ENCODE results near the gene NGLY1.
A peak's percentile ranks its signal among the peaks of the same experiment; 100 is the strongest.

Gene NGLY1

GRCh38 chr3:25812644-25813043 is 29.4 kb upstream of the NGLY1 start:
- Histone ChIP-seq H3K36me3 (ENCODE audit: insufficient read depth, low read length) (no peaks in the 10 kb centered on the region), H3K27me3 (ENCODE audit: insufficient read depth, low read length) (no peaks in the 10 kb centered on the region), H3K4me3 (ENCODE audit: low read length) (no peak overlapping the region), H3K9me3 (ENCODE audit: low read length) (no peaks in the 10 kb centered on the region), H3K4me1 (ENCODE audit: insufficient read depth, low read length) (no peaks in the 10 kb centered on the region), H2AFZ (ENCODE audit: low read depth, low read length) (no peak overlapping the region)

GRCh38 chr3:25804676-25805075 is 21.4 kb upstream of the NGLY1 start:
- Histone ChIP-seq H3K4me3 (ENCODE audit: low read length) (no peak overlapping the region), H3K27me3 (ENCODE audit: insufficient read depth, low read length) (no peaks in the 10 kb centered on the region), H3K36me3 (ENCODE audit: insufficient read depth, low read length) (no peaks in the 10 kb centered on the region), H2AFZ (ENCODE audit: low read depth, low read length) (no peak overlapping the region), H3K9me3 (ENCODE audit: low read length) (no peaks in the 10 kb centered on the region), H3K4me1 (ENCODE audit: insufficient read depth, low read length) (peaks cover 2% of the 10 kb centered on the region)

GRCh38 chr3:25803833-25804232 is 20.6 kb upstream of the NGLY1 start:
- H3K36me3 ChIP-seq (ENCODE audit: insufficient read depth, low read length) = no peaks in the 10 kb centered on the region
- no peaks in the 10 kb centered on the region for H3K9me3 ChIP-seq (ENCODE audit: low read length)
- H2AFZ ChIP-seq (ENCODE audit: low read depth, low read length) = no peak overlapping the region
- no peak overlapping the region for H3K4me3 ChIP-seq (ENCODE audit: low read length)
- H3K4me1 ChIP-seq (ENCODE audit: insufficient read depth, low read length) = peaks cover 2% of the 10 kb centered on the region
- H3K27me3 ChIP-seq (ENCODE audit: insufficient read depth, low read length) = no peaks in the 10 kb centered on the region

DNA sequence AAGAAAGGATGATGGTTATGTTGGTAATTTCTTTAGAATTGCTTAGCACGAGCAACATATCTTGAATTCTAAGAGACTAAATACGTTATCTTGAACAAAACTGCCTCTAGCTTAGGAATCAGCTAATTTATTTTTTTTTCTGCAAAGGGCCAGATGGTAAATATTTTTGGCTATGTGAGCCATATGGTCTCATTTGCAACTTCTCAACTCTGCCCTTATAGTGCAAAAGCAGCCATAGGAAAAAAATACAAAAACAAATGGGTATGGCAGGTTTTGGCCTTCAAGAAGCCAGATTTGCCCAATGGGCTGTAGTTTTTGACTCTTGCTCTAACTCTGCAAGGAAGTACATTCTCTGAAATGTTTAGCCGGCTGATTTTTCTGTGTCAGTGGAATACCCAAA is 18.5 kb upstream of the NGLY1 start:
- Histone ChIP-seq H3K27me3 (ENCODE audit: insufficient read depth, low read length) (no peaks in the 10 kb centered on the region), H2AFZ (ENCODE audit: low read depth, low read length) (no peak overlapping the region), H3K36me3 (ENCODE audit: insufficient read depth, low read length) (no peaks in the 10 kb centered on the region), H3K4me3 (ENCODE audit: low read length) (no peak overlapping the region), H3K4me1 (ENCODE audit: insufficient read depth, low read length) (peaks cover 2% of the 10 kb centered on the region), H3K9me3 (ENCODE audit: low read length) (no peaks in the 10 kb centered on the region)

GRCh38 chr3:25789596-25790556 is 6.6 kb upstream of the NGLY1 start, which contains the start of gene OXSM:
Gene OXSM, plus strand, starts transcription at chr3:25790090. Its CDS starts 931 bp downstream, at chr3:25791021.
- H3K9me3 ChIP-seq (ENCODE audit: low read length) = no peaks in the 10 kb centered on the region
- no peaks in the 10 kb centered on the region for H3K27me3 ChIP-seq (ENCODE audit: insufficient read depth, low read length)
- no peaks in the 10 kb centered on the region for H3K36me3 ChIP-seq (ENCODE audit: insufficient read depth, low read length)
- peak within 1 kb of the TSS; percentile 64 for H3K4me3 ChIP-seq (ENCODE audit: low read length)
- peak within 1 kb of the TSS; percentile 56 for H2AFZ ChIP-seq (ENCODE audit: low read depth, low read length)
- peaks cover 23% of the 10 kb centered on the region for H3K4me1 ChIP-seq (ENCODE audit: insufficient read depth, low read length)

GRCh38 chr3:25789209-25789595 is 6.0 kb upstream of the NGLY1 start:
- H2AFZ ChIP-seq (ENCODE audit: low read depth, low read length) = no peak overlapping the region
- H3K9me3 ChIP-seq (ENCODE audit: low read length) = no peaks in the 10 kb centered on the region
- peaks cover 23% of the 10 kb centered on the region for H3K4me1 ChIP-seq (ENCODE audit: insufficient read depth, low read length)
- peak overlapping the region; percentile 64 for H3K4me3 ChIP-seq (ENCODE audit: low read length)
- H3K27me3 ChIP-seq (ENCODE audit: insufficient read depth, low read length) = no peaks in the 10 kb centered on the region
- no peaks in the 10 kb centered on the region for H3K36me3 ChIP-seq (ENCODE audit: insufficient read depth, low read length)

DNA sequence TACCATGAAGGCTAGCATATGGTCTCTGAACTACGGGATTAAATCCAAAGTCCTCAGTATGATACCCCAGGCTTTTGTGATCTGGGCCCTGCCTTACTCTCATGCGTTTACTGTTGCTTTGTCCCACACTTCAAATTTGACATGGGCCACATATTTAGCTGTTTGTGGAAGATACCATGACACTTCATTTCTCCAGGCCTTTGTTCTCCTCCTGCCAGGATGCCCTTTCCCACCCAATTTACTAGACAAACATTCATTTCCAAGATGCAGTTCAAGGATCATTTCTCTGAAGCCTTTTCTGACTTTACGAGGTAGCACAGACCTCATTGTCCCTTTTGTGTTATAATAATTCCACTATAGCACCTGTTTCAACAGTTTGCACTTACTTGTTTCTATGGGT is 4.4 kb upstream of the NGLY1 start:
- peaks cover 23% of the 10 kb centered on the region for H3K4me1 ChIP-seq (ENCODE audit: insufficient read depth, low read length)
- no peaks in the 10 kb centered on the region for H3K9me3 ChIP-seq (ENCODE audit: low read length)
- H2AFZ ChIP-seq (ENCODE audit: low read depth, low read length) = no peak overlapping the region
- no peak overlapping the region for H3K4me3 ChIP-seq (ENCODE audit: low read length)
- H3K27me3 ChIP-seq (ENCODE audit: insufficient read depth, low read length) = no peaks in the 10 kb centered on the region
- H3K36me3 ChIP-seq (ENCODE audit: insufficient read depth, low read length) = no peaks in the 10 kb centered on the region

- Histone ChIP-seq H2AFZ (ENCODE audit: low read depth, low read length) (no peak overlapping the region), H3K4me3 (ENCODE audit: low read length) (no peak overlapping the region), H3K27me3 (ENCODE audit: insufficient read depth, low read length) (no peaks in the 10 kb centered on the region), H3K4me1 (ENCODE audit: insufficient read depth, low read length) (peaks cover 31% of the 10 kb centered on the region), H3K9me3 (ENCODE audit: low read length) (no peaks in the 10 kb centered on the region), H3K36me3 (ENCODE audit: insufficient read depth, low read length) (no peaks in the 10 kb centered on the region)
Measured at GRCh38 chr3:25785826-25786225, 2.6 kb upstream of the NGLY1 start.

GRCh38 chr3:25784971-25785370 is 1.7 kb upstream of the NGLY1 start:
- Histone ChIP-seq H3K4me3 (ENCODE audit: low read length) (no peak overlapping the region), H3K36me3 (ENCODE audit: insufficient read depth, low read length) (no peaks in the 10 kb centered on the region), H3K4me1 (ENCODE audit: insufficient read depth, low read length) (peaks cover 28% of the 10 kb centered on the region), H2AFZ (ENCODE audit: low read depth, low read length) (no peak overlapping the region), H3K9me3 (ENCODE audit: low read length) (no peaks in the 10 kb centered on the region), H3K27me3 (ENCODE audit: insufficient read depth, low read length) (no peaks in the 10 kb centered on the region)

- no peaks in the 10 kb centered on the region for H3K36me3 ChIP-seq (ENCODE audit: insufficient read depth, low read length)
- H3K9me3 ChIP-seq (ENCODE audit: low read length) = no peaks in the 10 kb centered on the region
- peak overlapping the region; percentile 42 for H2AFZ ChIP-seq (ENCODE audit: low read depth, low read length)
- H3K27me3 ChIP-seq (ENCODE audit: insufficient read depth, low read length) = no peaks in the 10 kb centered on the region
- H3K4me3 ChIP-seq (ENCODE audit: low read length) = peak overlapping the region; percentile 77
- H3K4me1 ChIP-seq (ENCODE audit: insufficient read depth, low read length) = peaks cover 26% of the 10 kb centered on the region
Measured at GRCh38 chr3:25783661-25784512, 644 bp upstream of the NGLY1 start.

- H3K27me3 ChIP-seq (ENCODE audit: insufficient read depth, low read length) = no peaks in the 10 kb centered on the region
Measured at GRCh38 chr3:25782636-25782937, 656 bp downstream of the NGLY1 start.

DNA sequence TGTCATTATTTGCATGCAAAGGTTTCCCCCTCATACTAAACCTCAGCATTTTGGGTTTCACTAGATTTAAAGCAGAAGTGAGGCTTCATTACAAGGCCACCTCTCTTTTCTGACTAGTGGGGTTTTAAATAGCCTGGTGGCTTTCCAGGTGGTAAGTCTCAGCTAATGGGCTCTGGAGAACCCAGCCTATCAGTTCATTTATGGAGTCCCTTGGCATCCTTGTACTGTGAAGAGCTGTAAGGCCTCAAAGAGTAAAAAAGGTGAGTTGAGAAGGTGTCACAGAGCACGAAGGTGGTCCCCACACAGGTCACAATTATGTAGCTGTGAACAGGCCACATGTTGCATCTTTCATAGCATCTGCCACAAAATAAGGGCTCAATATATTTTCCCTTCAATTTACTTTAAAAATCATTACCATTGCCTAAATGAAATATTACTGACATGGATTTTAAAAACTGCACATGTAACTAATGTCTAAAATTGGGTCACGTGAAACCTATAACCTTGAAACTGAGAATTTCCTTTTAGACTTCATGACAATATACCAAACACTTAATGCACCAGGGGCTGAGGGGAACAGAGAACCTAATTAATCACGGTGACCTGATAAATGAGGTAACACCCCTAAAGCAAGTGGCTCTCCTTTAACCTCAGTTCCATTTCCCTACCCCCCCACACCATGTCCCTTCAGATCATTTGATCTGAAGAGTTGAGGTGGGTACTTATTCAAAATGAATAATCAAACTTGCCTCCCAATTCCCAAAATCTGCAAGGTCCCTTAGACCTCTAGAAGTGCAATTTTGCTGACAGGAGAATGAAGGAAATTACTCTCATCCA is 1.3 kb downstream of the NGLY1 start:
- peak overlapping the region; percentile 65 for H3K4me3 ChIP-seq (ENCODE audit: low read length)
- peaks cover 9% of the 10 kb centered on the region for H3K36me3 ChIP-seq (ENCODE audit: insufficient read depth, low read length)
- no peaks in the 10 kb centered on the region for H3K27me3 ChIP-seq (ENCODE audit: insufficient read depth, low read length)
- H3K9me3 ChIP-seq (ENCODE audit: low read length) = no peaks in the 10 kb centered on the region
- H2AFZ ChIP-seq (ENCODE audit: low read depth, low read length) = no peak overlapping the region
- H3K4me1 ChIP-seq (ENCODE audit: insufficient read depth, low read length) = peaks cover 9% of the 10 kb centered on the region

More at GRCh38 chr3:25782636-25782937, 656 bp downstream of the NGLY1 start:
- H3K36me3 ChIP-seq (ENCODE audit: insufficient read depth, low read length) = peaks cover 5% of the 10 kb centered on the region
- peak overlapping the region; percentile 65 for H3K4me3 ChIP-seq (ENCODE audit: low read length)
- H2AFZ ChIP-seq (ENCODE audit: low read depth, low read length) = peak overlapping the region; percentile 92
- peaks cover 14% of the 10 kb centered on the region for H3K4me1 ChIP-seq (ENCODE audit: insufficient read depth, low read length)
- no peaks in the 10 kb centered on the region for H3K9me3 ChIP-seq (ENCODE audit: low read length)

Data from neuron (in vitro differentiated cells).